ENCODE measurements around the gene CNTNAP3.
"Not testable (repeated sequence)": the region's sequence is repeated elsewhere in the genome, so short reads cannot be mapped to it uniquely, and the experiment has no call there.

- not testable (repeated sequence) for TF ChIP-seq EZH2 (IDR thresholded peaks at IDR 0.05; ENCODE audit: insufficient read depth, poor library complexity, severe bottlenecking); EZH2phosphoT487 (IDR thresholded peaks at IDR 0.05; ENCODE audit: insufficient read depth, low read depth)
Observed at GRCh38 chr9:39041774-39042173, 246.2 kb downstream of the CNTNAP3 start.
